Measurements from ENCODE around the gene BACH2.

BACH2 gene

GRCh38 chr6:90106449-90106848, 190.2 kb downstream of the BACH2 start:
- no peak for TF ChIP-seq CTCF (IDR thresholded peaks at IDR 0.05; ENCODE audit: poor library complexity, severe bottlenecking)
- ATAC-seq (ENCODE audit: low read depth): no peak
- H3K36me3 ChIP-seq (ENCODE audit: low read depth): no peaks in the 10 kb centered on the region

GRCh38 chr6:90105506-90106170, 191.0 kb downstream of the BACH2 start:
- H3K36me3 ChIP-seq (ENCODE audit: low read depth): no peaks in the 10 kb centered on the region
- ATAC-seq (ENCODE audit: low read depth) (no peak), DNase-seq (ENCODE audit: low spot score) (no peak)
- H3K4me3 ChIP-seq (ENCODE audit: severe bottlenecking): no peak overlapping the region
- TF ChIP-seq CTCF (IDR thresholded peaks at IDR 0.05; ENCODE audit: poor library complexity, severe bottlenecking): no peak
- no peaks in the 10 kb centered on the region for H3K27me3 ChIP-seq (ENCODE audit: insufficient read depth, poor library complexity, severe bottlenecking)
- H3K4me1 ChIP-seq (ENCODE audit: insufficient read depth, poor library complexity, severe bottlenecking): peaks cover 15% of the 10 kb centered on the region
- H3K27ac ChIP-seq (ENCODE audit: poor library complexity, severe bottlenecking): no peak overlapping the region
- H3K9me3 ChIP-seq (ENCODE audit: severe bottlenecking): peaks cover 4% of the 10 kb centered on the region

More at GRCh38 chr6:90106449-90106848, 190.2 kb downstream of the BACH2 start:
- H3K9me3 ChIP-seq (ENCODE audit: severe bottlenecking): peaks cover 3% of the 10 kb centered on the region
- no peak overlapping the region for H3K27ac ChIP-seq (ENCODE audit: poor library complexity, severe bottlenecking)
- H3K27me3 ChIP-seq (ENCODE audit: insufficient read depth, poor library complexity, severe bottlenecking): no peaks in the 10 kb centered on the region
- H3K4me3 ChIP-seq (ENCODE audit: severe bottlenecking): no peak overlapping the region
- no peak for DNase-seq (ENCODE audit: low spot score)
- H3K4me1 ChIP-seq (ENCODE audit: insufficient read depth, poor library complexity, severe bottlenecking): peaks cover 15% of the 10 kb centered on the region

GRCh38 chr6:90103056-90103800, 193.4 kb downstream of the BACH2 start:
- H3K4me1 ChIP-seq (ENCODE audit: insufficient read depth, poor library complexity, severe bottlenecking): peaks cover 38% of the 10 kb centered on the region
- H3K27me3 ChIP-seq (ENCODE audit: insufficient read depth, poor library complexity, severe bottlenecking): no peaks in the 10 kb centered on the region
- ATAC-seq (ENCODE audit: low read depth) (no peak), DNase-seq (ENCODE audit: low spot score) (no peak)
- no peak overlapping the region for H3K4me3 ChIP-seq (ENCODE audit: severe bottlenecking)
- peaks cover 4% of the 10 kb centered on the region for H3K9me3 ChIP-seq (ENCODE audit: severe bottlenecking)
- no peaks in the 10 kb centered on the region for H3K36me3 ChIP-seq (ENCODE audit: low read depth)
- no peak for TF ChIP-seq CTCF (IDR thresholded peaks at IDR 0.05; ENCODE audit: poor library complexity, severe bottlenecking)
- no peak overlapping the region for H3K27ac ChIP-seq (ENCODE audit: poor library complexity, severe bottlenecking)

- no peak overlapping the region for H3K4me3 ChIP-seq (ENCODE audit: severe bottlenecking)
- DNase-seq (ENCODE audit: low spot score): no peak
- no peak for TF ChIP-seq CTCF (IDR thresholded peaks at IDR 0.05; ENCODE audit: poor library complexity, severe bottlenecking)
- ATAC-seq (ENCODE audit: low read depth): no peak
- H3K27me3 ChIP-seq (ENCODE audit: insufficient read depth, poor library complexity, severe bottlenecking): no peaks in the 10 kb centered on the region
- H3K27ac ChIP-seq (ENCODE audit: poor library complexity, severe bottlenecking): peak overlapping the region; percentile 99
- no peaks in the 10 kb centered on the region for H3K36me3 ChIP-seq (ENCODE audit: low read depth)
- peaks cover 50% of the 10 kb centered on the region for H3K4me1 ChIP-seq (ENCODE audit: insufficient read depth, poor library complexity, severe bottlenecking)
- H3K9me3 ChIP-seq (ENCODE audit: severe bottlenecking): peaks cover 4% of the 10 kb centered on the region
Measured at GRCh38 chr6:90101403-90101802, 195.2 kb downstream of the BACH2 start.
